ENCODE data around the gene BOLA3.
"Not testable (repeated sequence)": the region's sequence is repeated elsewhere in the genome, so short reads cannot be mapped to it uniquely, and the experiment has no call there.

BOLA3 gene

GRCh38 chr2:74147727-74148456 lies at the start of gene BOLA3:
BOLA3 (minus strand) TSS chr2:74147912; CDS start chr2:74147874, 38 bp downstream.
- DNase-seq: peak; percentile 92

- DNase-seq: no peak
Measured at GRCh38 chr2:74197049-74197448, 49.3 kb upstream of the BOLA3 start.

DNA sequence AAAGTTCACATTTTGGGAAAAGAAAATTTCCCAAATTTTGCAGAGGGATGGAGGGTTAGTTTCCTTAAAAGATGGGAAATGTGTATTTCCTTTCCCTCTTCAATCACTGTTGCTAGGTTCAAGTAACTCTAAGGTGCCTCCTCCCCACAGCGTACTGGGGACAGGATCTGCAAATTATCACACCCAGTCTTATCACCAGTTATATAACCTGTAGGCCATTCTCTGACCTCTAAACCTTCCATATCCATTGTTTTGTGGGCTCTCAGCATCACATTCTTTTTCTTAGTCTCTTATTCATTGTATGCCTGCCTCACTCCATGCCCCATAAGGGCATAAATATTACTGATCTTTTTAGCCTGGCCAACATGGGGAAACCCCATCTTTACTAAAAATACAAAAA lies 47.1 kb upstream of the BOLA3 start:
- no peak for DNase-seq

- DNase-seq: no peak
Measured at GRCh38 chr2:74191596-74192380, 44.1 kb upstream of the BOLA3 start.

DNA sequence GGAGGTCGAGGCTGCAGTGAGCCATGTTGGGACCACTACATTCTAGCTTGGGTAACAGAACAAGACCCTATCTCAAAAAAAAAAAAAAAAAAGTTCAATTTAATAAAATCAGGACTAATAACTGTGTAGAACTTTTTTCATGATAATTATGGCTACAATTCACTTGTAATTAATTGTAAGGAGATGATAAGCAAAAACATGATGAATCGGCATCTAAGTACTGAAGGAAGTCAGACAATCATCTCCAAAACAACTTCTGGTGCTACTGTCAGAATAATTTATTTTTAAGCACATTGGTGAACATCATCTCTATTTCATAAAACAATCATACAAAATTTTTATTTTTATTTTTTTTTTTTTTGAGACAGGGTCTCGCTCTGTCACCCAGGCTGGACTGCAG lies 41.0 kb upstream of the BOLA3 start:
- DNase-seq: no peak

GRCh38 chr2:74188018-74188601 lies 40.4 kb upstream of the BOLA3 start:
- DNase-seq: no peak

GRCh38 chr2:74186706-74187105 lies 39.0 kb upstream of the BOLA3 start:
- not testable (repeated sequence) for DNase-seq

DNA sequence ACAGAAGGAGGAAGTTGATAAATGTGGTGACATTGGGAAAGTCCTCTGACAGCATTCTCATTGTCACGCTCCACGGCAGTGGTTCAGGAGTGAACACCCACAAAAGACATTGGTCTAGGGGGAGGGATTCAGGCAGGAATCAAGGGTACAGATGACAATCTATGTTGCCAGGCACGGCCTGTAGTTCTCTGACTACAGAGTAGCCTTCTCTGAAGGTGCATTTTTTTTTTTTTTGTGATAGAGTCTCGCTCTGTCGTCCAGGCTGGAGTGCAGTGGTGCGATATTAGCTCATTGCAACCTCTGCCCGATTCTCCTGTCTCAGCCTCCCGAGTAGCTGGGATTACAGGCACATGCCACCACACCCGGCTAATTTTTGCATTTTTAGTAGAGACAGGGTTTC lies 38.3 kb upstream of the BOLA3 start:
- peak; percentile 83 for DNase-seq

GRCh38 chr2:74183878-74184277 lies 36.2 kb upstream of the BOLA3 start:
- DNase-seq: no peak

DNA sequence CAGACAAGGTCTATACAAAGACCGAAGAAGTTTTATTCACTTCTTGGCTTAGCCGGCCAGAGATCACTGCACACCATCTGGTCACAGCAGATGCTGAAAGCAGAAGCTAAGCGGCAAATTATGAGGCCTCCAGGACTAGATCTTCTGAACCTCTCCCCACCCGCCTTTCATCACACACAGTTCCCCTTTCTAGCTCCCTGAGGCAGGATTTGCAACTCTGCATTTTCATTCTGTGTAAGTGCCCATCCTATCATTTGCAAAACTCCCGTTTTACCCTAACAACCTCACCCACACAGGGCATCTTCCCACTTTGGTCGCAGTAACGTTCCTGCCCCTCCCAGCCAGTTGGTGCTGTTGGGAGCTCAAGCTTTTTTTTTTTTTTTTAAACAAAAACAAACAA lies 34.0 kb upstream of the BOLA3 start:
- peak; percentile 60 for DNase-seq

GRCh38 chr2:74179063-74179865 lies 31.6 kb upstream of the BOLA3 start:
- DNase-seq: no peak

DNA sequence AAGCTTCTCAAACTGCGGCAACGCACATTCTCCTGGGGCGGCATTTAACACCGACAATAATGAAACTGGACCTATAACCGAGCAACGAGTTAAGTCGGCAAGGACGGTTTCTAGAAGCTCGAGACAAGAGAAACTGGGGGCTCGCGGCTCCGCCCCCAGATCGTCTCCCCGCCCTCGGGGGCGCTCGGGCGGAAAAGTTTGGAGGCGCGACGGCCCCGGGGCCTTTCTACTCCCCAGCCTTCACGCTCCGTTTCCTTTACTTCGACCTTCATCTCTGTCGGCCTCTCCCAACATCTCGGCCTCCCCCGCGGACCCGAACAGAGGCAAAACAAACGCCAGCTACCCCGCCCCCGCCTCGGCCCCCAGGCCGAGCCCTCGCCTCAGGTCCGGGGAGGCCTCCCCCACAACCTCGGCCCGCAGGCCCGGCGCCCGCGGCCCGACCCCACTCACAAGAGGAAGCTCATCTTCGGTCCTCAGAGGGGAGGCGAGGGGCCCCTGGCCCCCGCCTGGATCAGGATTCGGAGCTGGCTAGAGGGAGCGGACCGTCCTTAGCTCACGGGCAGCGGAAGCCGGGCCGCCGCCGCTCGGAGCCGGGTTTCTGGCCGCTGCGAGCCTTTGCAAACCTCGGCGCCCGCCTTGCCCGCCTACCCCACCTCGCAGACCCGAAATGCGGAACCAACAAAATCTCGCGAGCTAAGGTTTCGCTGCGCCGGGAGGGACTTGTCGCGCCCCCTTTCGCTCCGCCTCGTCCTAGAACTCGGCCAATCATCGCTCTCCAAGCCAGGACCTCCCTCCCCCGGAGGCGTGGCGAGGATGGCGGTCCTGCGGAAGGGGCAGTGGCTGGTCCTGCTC lies 30.7 kb upstream of the BOLA3 start, which contains the start of gene MOB1A:
MOB1A (minus strand) TSS at position 669 of the 852 bp plus-strand sequence; CDS start at position 464, 205 bp downstream.
- DNase-seq: peak; percentile 99

GRCh38 chr2:74177696-74178095 lies 30.0 kb upstream of the BOLA3 start:
- no peak for DNase-seq

DNA sequence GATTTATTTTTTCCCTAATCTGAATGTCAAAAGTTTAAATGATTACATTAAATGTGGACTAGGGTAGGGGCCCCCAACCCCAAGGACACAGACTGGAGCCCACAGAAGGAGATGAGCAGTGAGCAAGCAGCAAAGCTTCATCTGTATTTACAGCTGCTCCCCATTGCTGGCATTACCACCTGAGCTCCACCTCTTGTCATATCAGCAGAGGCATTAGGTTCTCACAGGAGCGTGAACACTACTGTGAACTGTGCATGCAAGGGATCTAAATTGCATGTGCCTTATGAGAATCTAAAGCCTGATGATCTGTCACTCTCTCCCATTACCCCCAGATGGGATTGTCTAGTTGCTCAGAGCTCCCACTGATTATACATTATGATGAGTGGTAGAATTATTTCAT lies 27.2 kb upstream of the BOLA3 start:
- DNase-seq: no peak

GRCh38 chr2:74168739-74169138 lies 21.0 kb upstream of the BOLA3 start:
- DNase-seq: peak; percentile 31

- DNase-seq: no peak
Measured at GRCh38 chr2:74164761-74165160, 17.0 kb upstream of the BOLA3 start.

GRCh38 chr2:74162951-74163350 lies 15.2 kb upstream of the BOLA3 start:
- no peak for DNase-seq

- DNase-seq: no peak
Measured at GRCh38 chr2:74155830-74156229, 8.1 kb upstream of the BOLA3 start.

DNA sequence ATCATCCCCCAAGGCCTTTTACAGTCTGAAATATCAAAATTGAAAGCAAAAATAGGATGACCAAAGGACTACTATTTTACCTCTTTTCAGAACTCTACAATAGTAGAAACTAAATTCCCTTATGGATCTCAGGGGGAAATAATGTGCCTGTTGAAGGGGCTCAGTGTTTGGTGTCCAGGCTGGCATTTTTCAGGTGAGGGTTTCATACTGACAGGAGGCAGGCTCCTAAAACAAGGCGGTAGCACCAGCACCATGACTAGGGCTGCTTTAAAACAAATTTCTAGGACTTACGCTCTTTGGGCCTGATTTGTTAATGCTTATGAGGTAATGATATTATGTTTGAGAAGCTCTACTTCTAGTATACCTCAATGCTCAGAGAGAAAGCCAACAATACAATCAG lies 5.2 kb upstream of the BOLA3 start:
- DNase-seq: no peak

DNA sequence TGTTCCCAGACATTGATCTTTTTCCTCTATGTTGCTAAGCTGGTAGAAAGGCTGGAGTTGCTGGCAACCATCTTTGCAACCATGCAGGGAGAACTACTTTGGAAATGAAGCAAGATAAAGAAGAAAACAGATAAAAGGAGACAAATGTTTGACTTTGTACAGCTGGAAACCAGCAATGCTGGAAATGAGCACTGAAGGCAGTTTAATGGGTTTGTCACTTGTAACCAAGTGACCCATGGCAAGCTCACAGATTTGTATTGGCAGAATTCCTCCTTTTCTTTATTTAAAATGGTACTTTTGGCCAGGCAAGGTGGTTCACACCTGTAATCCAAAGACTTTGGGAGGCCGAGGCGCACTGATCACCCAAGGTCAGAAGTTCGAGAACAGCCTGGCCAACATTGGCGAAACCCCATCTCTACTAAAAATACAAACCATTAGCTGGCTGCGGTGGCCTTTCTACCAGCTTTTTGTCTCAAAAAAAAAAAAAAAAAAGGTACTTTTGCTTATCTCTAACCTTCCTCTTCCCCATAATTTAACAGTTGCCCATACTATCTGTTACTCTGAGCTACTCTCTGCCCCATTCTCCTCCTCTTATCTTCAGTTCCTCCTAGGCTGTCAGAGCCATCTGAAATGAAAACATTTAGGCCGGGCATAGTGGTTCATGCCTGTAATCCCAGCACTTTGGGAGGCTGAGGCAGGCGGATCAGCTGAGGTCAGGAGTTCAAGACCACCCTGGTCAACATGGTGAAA lies 2.0 kb upstream of the BOLA3 start:
- no peak for DNase-seq

GRCh38 chr2:74149247-74149525 lies 1.5 kb upstream of the BOLA3 start:
- no peak for DNase-seq
